Type B pancreatic cell (in vitro differentiated cells): ENCODE results near the gene CDH7. TPM values are rescaled to one million over a fixed set of nuclear protein-coding genes. Genes with fewer than 3 reads are reported as not detected.

ENCODE experiments used
- DNase-seq: peaks from one replicate; pipeline ENCODE4 v3.0.0; 2021; ENCODE audit warnings: mixed read lengths; ENCODE audit not compliant: unreplicated experiment; ENCODE audit errors: extremely low spot score
- H3K27ac Mint-ChIP-seq: 2 replicates; pipeline ENCODE4 v1.8.0; 2021; ENCODE audit warnings: mild to moderate bottlenecking, mixed read lengths
- H3K27me3 Mint-ChIP-seq: 2 replicates; pipeline ENCODE4 v1.8.0; 2021; ENCODE audit warnings: mixed read lengths
- H3K36me3 Mint-ChIP-seq: 2 replicates; pipeline ENCODE4 v1.8.0; 2021; ENCODE audit warnings: mixed read lengths
- H3K4me1 Mint-ChIP-seq: one replicate; pipeline ENCODE4 v1.8.0; 2021; ENCODE audit warnings: mixed read lengths; ENCODE audit not compliant: unreplicated experiment
- H3K4me3 Mint-ChIP-seq: 2 replicates; pipeline ENCODE4 v1.8.0; 2021; ENCODE audit warnings: mild to moderate bottlenecking, mixed read lengths
- H3K9me3 Mint-ChIP-seq: 2 replicates; pipeline ENCODE4 v1.8.0; 2021; ENCODE audit warnings: mixed read lengths
- CTCF ChIP-seq: fragments of 200-600 bp; sonication (generic); conservative IDR thresholded peaks from 2 replicates; pipeline ENCODE4 v1.5.0; 2021; ENCODE audit warnings: antibody characterized with exemption, mild to moderate bottlenecking
- total RNA-seq: library from RNA; stranded (reverse); gene quantifications from 2 replicates; pipeline ENCODE4 v1.2.1, GENCODE V29; 2021; ENCODE audit warnings: low replicate concordance

CDH7 gene
- total RNA-seq, 1 donor from 2014 or later = 5.5 TPM

DNA sequence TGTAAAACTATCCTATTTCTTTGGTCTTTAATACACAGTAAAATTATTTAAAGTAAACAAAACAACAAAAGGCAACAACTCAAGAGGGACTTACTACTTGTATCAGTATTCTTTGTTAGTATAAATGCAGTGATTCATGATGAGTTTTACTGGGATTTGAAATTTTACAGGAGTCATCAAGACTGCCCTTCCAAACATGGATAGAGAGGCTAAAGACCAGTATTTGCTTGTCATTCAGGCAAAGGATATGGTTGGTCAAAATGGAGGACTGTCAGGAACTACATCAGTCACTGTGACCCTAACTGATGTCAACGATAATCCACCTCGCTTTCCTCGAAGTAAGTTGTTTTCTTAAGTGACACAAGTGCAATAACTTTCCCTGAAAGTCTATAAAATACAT is 71.1 kb downstream of the CDH7 start:
- no peak for TF ChIP-seq CTCF
- DNase-seq = no peak
- H3K4me3 Mint-ChIP-seq = no peak overlapping the region
- H3K27ac Mint-ChIP-seq = no peak overlapping the region
- no peaks in the 10 kb centered on the region for H3K36me3 Mint-ChIP-seq
- no peaks in the 10 kb centered on the region for H3K9me3 Mint-ChIP-seq
- H3K27me3 Mint-ChIP-seq = no peaks in the 10 kb centered on the region
- no peaks in the 10 kb centered on the region for H3K4me1 Mint-ChIP-seq

DNA sequence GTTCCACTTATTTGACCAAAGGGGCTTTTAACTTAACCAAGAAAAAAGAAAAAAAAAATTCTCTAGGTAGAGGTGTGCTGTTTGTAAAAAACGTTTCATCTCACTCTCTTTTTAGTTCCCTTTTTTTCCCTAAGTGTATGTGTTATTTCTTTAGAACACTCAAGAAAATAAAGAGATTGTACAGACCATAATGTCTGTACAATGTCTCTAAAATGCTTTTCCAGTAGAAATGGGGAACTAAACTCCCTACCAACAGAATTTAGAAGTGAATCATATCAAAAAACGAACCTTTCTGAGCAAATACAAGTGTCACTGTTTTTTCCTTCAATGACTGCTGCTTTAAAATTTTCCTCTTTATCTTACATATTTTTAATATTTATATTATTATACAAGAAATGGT is 72.0 kb downstream of the CDH7 start:
- no peaks in the 10 kb centered on the region for H3K27me3 Mint-ChIP-seq
- H3K9me3 Mint-ChIP-seq = no peaks in the 10 kb centered on the region
- no peak overlapping the region for H3K4me3 Mint-ChIP-seq
- no peak for DNase-seq
- H3K27ac Mint-ChIP-seq = no peak overlapping the region
- no peaks in the 10 kb centered on the region for H3K4me1 Mint-ChIP-seq
- no peaks in the 10 kb centered on the region for H3K36me3 Mint-ChIP-seq
- TF ChIP-seq CTCF = no peak

DNA sequence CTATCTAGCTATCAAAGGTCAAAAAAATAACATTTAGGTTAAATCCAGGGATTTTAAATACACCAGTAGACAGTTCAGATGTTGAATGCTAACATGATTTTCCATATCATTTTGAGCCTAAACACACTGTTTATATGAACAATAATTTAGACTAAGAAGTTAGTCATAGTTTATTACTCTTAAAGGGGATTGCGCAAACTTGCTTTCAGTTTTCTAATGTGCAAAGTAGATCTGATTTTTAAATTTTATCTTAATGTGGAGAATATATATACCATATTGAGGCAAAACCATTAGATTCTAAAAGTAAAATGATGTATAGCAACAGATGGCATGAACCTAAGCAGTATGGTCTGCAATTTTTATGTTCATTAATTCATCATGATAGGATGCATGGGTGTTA is 76.6 kb downstream of the CDH7 start:
- no peaks in the 10 kb centered on the region for H3K4me1 Mint-ChIP-seq
- DNase-seq = no peak
- H3K36me3 Mint-ChIP-seq = no peaks in the 10 kb centered on the region
- H3K27ac Mint-ChIP-seq = no peak overlapping the region
- H3K27me3 Mint-ChIP-seq = no peaks in the 10 kb centered on the region
- TF ChIP-seq CTCF = no peak
- no peaks in the 10 kb centered on the region for H3K9me3 Mint-ChIP-seq
- H3K4me3 Mint-ChIP-seq = no peak overlapping the region

DNA sequence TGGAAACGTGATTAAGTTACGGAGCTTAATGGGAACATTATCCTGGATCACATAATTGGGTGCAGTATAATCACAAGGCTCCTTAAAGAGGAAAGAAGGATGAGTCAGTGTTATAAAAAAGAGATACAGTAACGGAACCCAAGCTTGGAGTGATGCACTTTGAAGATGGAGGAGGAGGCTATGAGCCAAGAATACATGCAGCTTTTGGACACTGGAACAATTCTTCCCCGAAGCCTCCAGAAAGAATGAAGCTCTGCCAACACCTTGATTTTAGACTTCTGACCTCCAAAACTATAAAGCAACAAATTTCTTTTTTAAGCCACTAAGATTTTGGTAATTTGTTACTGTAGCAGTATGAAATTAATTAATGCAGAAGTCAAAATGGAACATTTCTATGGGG is 85.1 kb downstream of the CDH7 start:
- Mint-ChIP-seq H3K9me3 (peaks cover 8% of the 10 kb centered on the region), H3K4me3 (no peak overlapping the region), H3K27me3 (no peaks in the 10 kb centered on the region), H3K27ac (no peak overlapping the region), H3K36me3 (no peaks in the 10 kb centered on the region), H3K4me1 (no peaks in the 10 kb centered on the region)
- TF ChIP-seq CTCF = no peak
- no peak for DNase-seq

GRCh38 chr18:65846107-65846506 is 95.3 kb downstream of the CDH7 start:
- no peak for DNase-seq
- Mint-ChIP-seq H3K9me3 (no peaks in the 10 kb centered on the region), H3K36me3 (no peaks in the 10 kb centered on the region), H3K4me3 (no peak overlapping the region), H3K27ac (no peak overlapping the region), H3K4me1 (no peaks in the 10 kb centered on the region), H3K27me3 (no peaks in the 10 kb centered on the region)
- no peak for TF ChIP-seq CTCF

- Mint-ChIP-seq H3K4me1 (peaks cover 4% of the 10 kb centered on the region), H3K27me3 (no peaks in the 10 kb centered on the region), H3K9me3 (no peaks in the 10 kb centered on the region), H3K4me3 (no peak overlapping the region), H3K27ac (no peak overlapping the region), H3K36me3 (no peaks in the 10 kb centered on the region)
- TF ChIP-seq CTCF = no peak
- no peak for DNase-seq
Measured at GRCh38 chr18:65852273-65852672, 101.5 kb downstream of the CDH7 start.
